Keratinocyte (primary cell): Measurements from ENCODE around the gene APBB2. TPM values are rescaled to one million over a fixed set of nuclear protein-coding genes. Genes with fewer than 3 reads are reported as not detected.
"Not testable (repeated sequence)": the region's sequence is repeated elsewhere in the genome, so short reads cannot be mapped to it uniquely, and the experiment has no call there.

Experiments
- DNase-seq: peaks from one replicate; pipeline ENCODE4 v3.0.0-alpha.2; 2011; ENCODE audit warnings: low read depth, missing footprints, low spot score
- FAIRE-seq: peaks from 2 replicates; lab custom pipeline; 2011; peaks lifted over from hg19 to GRCh38; lab: Jason Lieb, UNC
- H2AFZ ChIP-seq: 2 replicates; pipeline ENCODE4 v1.6.0; 2012; ENCODE audit warnings: low read length, control low read depth, inconsistent platforms; ENCODE audit not compliant: control insufficient read depth
- H3K27ac ChIP-seq: 2 replicates; pipeline ENCODE4 v1.5.1; 2011; ENCODE audit warnings: low read length; ENCODE audit not compliant: control insufficient read depth, insufficient read depth
- H3K27me3 ChIP-seq: 3 replicates; pipeline ENCODE4 v1.6.0; 2011; ENCODE audit warnings: low read length; ENCODE audit not compliant: control insufficient read depth, insufficient read depth; ENCODE audit errors: extremely low read depth
- H3K36me3 ChIP-seq, 2 experiments: 2 replicates in 1 of 2; 3 replicates in 1 of 2; pipeline ENCODE4 v1.5.1; 2011; ENCODE audit warnings: low read length in 2 of 2, mild to moderate bottlenecking in 1 of 2; ENCODE audit not compliant: control insufficient read depth in 2 of 2, insufficient read depth in 2 of 2; ENCODE audit errors: extremely low read depth in 1 of 2
- H3K4me1 ChIP-seq: 3 replicates; pipeline ENCODE4 v1.5.1; 2011; ENCODE audit warnings: low read length; ENCODE audit not compliant: control insufficient read depth, insufficient read depth; ENCODE audit errors: extremely low read depth
- H3K4me2 ChIP-seq: 3 replicates; pipeline ENCODE4 v1.6.0; 2011; ENCODE audit warnings: low read depth, low read length; ENCODE audit not compliant: control insufficient read depth, insufficient read depth; ENCODE audit errors: extremely low read depth
- H3K4me3 ChIP-seq, 3 experiments: fragments of 200-600 bp in 1 of 3; sonication (generic) in 1 of 3; 2 replicates in 2 of 3; 3 replicates in 1 of 3; pipeline ENCODE4 v1.5.1; 2011 to 2016; ENCODE audit warnings: low read length in 3 of 3, mild to moderate bottlenecking in 3 of 3, control low read depth in 2 of 3, inconsistent platforms in 1 of 3, low read depth in 1 of 3, mixed read lengths in 1 of 3, mixed run types in 1 of 3, moderate library complexity in 1 of 3; ENCODE audit not compliant: control insufficient read depth in 2 of 3, insufficient read depth in 2 of 3; ENCODE audit errors: extremely low read depth in 1 of 3
- H3K79me2 ChIP-seq: 2 replicates; pipeline ENCODE4 v1.6.0; 2012; ENCODE audit warnings: low read length; ENCODE audit not compliant: control insufficient read depth, insufficient read depth
- H3K9ac ChIP-seq: 3 replicates; pipeline ENCODE4 v1.6.0; 2011; ENCODE audit warnings: low read length; ENCODE audit not compliant: control insufficient read depth, insufficient read depth; ENCODE audit errors: extremely low read depth
- H3K9me1 ChIP-seq: 3 replicates; pipeline ENCODE4 v1.6.0; 2011; ENCODE audit warnings: low read length; ENCODE audit not compliant: control insufficient read depth, insufficient read depth; ENCODE audit errors: extremely low read depth
- H3K9me3 ChIP-seq: 2 replicates; pipeline ENCODE4 v1.5.1; 2012; ENCODE audit warnings: low read depth, low read length; ENCODE audit not compliant: control insufficient read depth
- H4K20me1 ChIP-seq: 3 replicates; pipeline ENCODE4 v1.6.0; 2011; ENCODE audit warnings: low read length; ENCODE audit not compliant: control insufficient read depth, insufficient read depth; ENCODE audit errors: extremely low read depth
- CTCF ChIP-seq, 3 experiments: IDR thresholded peaks in 1 of 3; conservative IDR thresholded peaks in 1 of 3; optimal IDR thresholded peaks in 1 of 3; 2 replicates in 2 of 3; 3 replicates in 1 of 3; pipeline versions ENCODE3 to v1.5.1; 2011; ENCODE audit warnings: low read length in 3 of 3, mild to moderate bottlenecking in 3 of 3, moderate library complexity in 2 of 3, control low read depth in 1 of 3, inconsistent platforms in 1 of 3; ENCODE audit not compliant: insufficient read depth in 2 of 3; ENCODE audit errors: extremely low read depth in 1 of 3
- EZH2 ChIP-seq: IDR thresholded peaks from one replicate; pipeline ENCODE4 v1.6.1; 2012; ENCODE audit warnings: inconsistent platforms, mild to moderate bottlenecking, low read length, moderate library complexity
- dilution Hi-C: fragments of 300-500 bp; cut with MboI; formaldehyde crosslinking; loops from one replicate; pipeline ENCODE4 v1.7.0; 2020; ENCODE audit warnings: low sequenced_read_pairs; ENCODE audit not compliant: extremely low pct_ligation_motif_present
- polyA plus RNA-seq, 5 experiments: library from polyadenylated mRNA; depleted of rRNA in 3 of 5; stranded (reverse) in 3 of 5; stranded (forward) in 1 of 5; unstranded in 1 of 5; fragments of >200 nt; gene quantifications; 1 replicate in 1 of 5; 2 replicates in 3 of 5; 3 replicates in 1 of 5; pipeline versions ENCODE4 v1.2.1 to v1.2.3, GENCODE V29; 2011 to 2012; ENCODE audit warnings: missing spikeins in 2 of 5, low read depth in 1 of 5, low replicate concordance in 1 of 5

Gene APBB2
- polyA plus RNA-seq, 1 donor (not counting 4 experiments of a cell fraction or from before 2014, with no cell fraction given), result 57.3 TPM

- no peak overlapping the region for H3K27ac ChIP-seq
- H3K4me3 ChIP-seq, result no peak overlapping the region
- no peak for TF ChIP-seq CTCF (optimal IDR thresholded peaks at IDR 0.05 in 1 of 3, IDR thresholded peaks at IDR 0.05 in 1 of 3, conservative IDR thresholded peaks at IDR 0.05 in 1 of 3; ENCODE audit: extremely low read depth in 1 of 3, insufficient read depth in 2 of 3, low read length in 3 of 3)
- TF ChIP-seq EZH2, result no peak
- H3K36me3 ChIP-seq, result peaks cover 0 to 6% of the 10 kb centered on the region in 2 experiments
- peaks cover 3% of the 10 kb centered on the region for H3K4me1 ChIP-seq
- H3K27me3 ChIP-seq, result no peaks in the 10 kb centered on the region
- no peak overlapping the region for H3K9ac ChIP-seq
- dilution Hi-C loops, result no loop called here
- no peak overlapping the region for H2AFZ ChIP-seq
- H3K79me2 ChIP-seq, result peaks cover 28% of the 10 kb centered on the region
- no peaks in the 10 kb centered on the region for H4K20me1 ChIP-seq
- H3K9me1 ChIP-seq, result no peaks in the 10 kb centered on the region
- H3K9me3 ChIP-seq, result no peaks in the 10 kb centered on the region
- no peak overlapping the region for H3K4me2 ChIP-seq
- FAIRE-seq, result no peak
- DNase-seq, result no peak
Measured at GRCh38 chr4:41050116-41050515, 164.2 kb downstream of the APBB2 start.

DNA sequence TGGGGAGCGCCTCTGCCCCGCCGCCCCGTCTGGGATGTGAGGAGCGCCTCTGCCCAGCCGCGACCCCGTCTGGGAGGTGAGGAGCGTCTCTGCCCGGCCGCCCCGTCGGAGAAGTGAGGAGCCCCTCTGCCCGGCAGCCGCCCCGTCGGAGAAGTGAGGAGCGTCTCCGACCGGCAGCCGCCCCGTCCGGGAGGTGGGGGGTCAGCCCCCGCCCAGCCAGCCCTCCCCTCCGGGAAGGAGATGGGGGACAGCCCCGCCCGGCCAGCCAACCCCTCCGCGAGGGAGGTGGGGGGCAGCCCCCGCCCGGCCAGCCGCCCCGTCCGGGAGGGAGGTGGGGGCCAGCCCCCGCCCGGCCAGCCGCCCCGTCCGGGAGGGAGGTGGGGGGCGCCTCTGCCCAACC lies 165.2 kb downstream of the APBB2 start:
- not testable (repeated sequence) for H3K9me3 ChIP-seq

DNA sequence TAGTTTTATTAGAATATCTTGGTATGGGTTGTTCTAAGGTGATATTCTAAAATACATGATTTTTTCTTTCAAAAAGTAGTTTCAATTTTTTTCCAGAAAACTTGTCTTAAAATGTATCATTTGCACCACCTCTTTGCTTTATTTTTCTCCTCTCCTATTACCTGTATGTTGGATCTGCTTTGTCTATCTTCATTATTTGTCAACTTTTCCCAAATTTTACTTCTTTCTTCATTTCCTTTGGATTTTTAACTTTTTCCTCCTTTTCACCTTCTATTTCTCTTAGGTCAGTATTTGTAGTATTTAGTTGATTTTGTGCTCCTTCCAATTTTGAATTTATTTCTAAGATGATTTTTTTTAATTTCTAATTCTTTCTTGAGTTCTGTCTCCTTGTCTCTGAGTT lies 169.6 kb downstream of the APBB2 start:
- Histone ChIP-seq H3K9ac (no peak overlapping the region), H3K36me3 (no peaks in the 10 kb centered on the region), H3K27me3 (no peaks in the 10 kb centered on the region), H4K20me1 (no peaks in the 10 kb centered on the region), H3K9me1 (no peaks in the 10 kb centered on the region), H3K27ac (no peak overlapping the region), H3K4me2 (no peak overlapping the region), H3K79me2 (peaks cover 11% of the 10 kb centered on the region), H3K9me3 (no peaks in the 10 kb centered on the region), H2AFZ (no peak overlapping the region), H3K4me3 (no peak overlapping the region), H3K4me1 (no peaks in the 10 kb centered on the region)
- FAIRE-seq (no peak), DNase-seq (no peak)
- TF ChIP-seq CTCF (optimal IDR thresholded peaks at IDR 0.05 in 1 of 3, IDR thresholded peaks at IDR 0.05 in 1 of 3, conservative IDR thresholded peaks at IDR 0.05 in 1 of 3; ENCODE audit: extremely low read depth in 1 of 3, insufficient read depth in 2 of 3, low read length in 3 of 3), result no peak
- no peak for TF ChIP-seq EZH2
- dilution Hi-C loops, result no loop called here

More for the DNA sequence above, 165.2 kb downstream of the APBB2 start:
- H3K27me3 ChIP-seq, DNase-seq, dilution Hi-C loops, H2AFZ ChIP-seq, H3K9ac ChIP-seq, FAIRE-seq, H3K27ac ChIP-seq, H3K36me3 ChIP-seq, H3K4me1 ChIP-seq, H3K4me2 ChIP-seq, H3K9me1 ChIP-seq, H4K20me1 ChIP-seq, H3K4me3 ChIP-seq: not testable (repeated sequence)
- peaks cover 23% of the 10 kb centered on the region for H3K79me2 ChIP-seq
